ENCODE results near the gene CLCN3.
"Not testable (repeated sequence)": the region's sequence is repeated elsewhere in the genome, so short reads cannot be mapped to it uniquely, and the experiment has no call there.

The CLCN3 gene

GRCh38 chr4:169758401-169758962 is 138.1 kb downstream of the CLCN3 start:
- no peak for TF ChIP-seq CTCF (IDR thresholded peaks at IDR 0.05)
- Mint-ChIP-seq H3K4me3 (peak overlapping the region; percentile 95), H3K4me1 (peaks cover 21% of the 10 kb centered on the region), H3K9me3 (peaks cover 3% of the 10 kb centered on the region), H3K27me3 (ENCODE audit: low read depth, poor library complexity) (peaks cover 11% of the 10 kb centered on the region), H3K27ac (peak overlapping the region; percentile 36), H3K36me3 (ENCODE audit: low read depth) (peaks cover 5% of the 10 kb centered on the region)
- no peak for DNase-seq

GRCh38 chr4:169761846-169762245 is 141.5 kb downstream of the CLCN3 start:
- H3K36me3 Mint-ChIP-seq (ENCODE audit: low read depth), result no peaks in the 10 kb centered on the region
- DNase-seq, result no peak
- H3K27ac Mint-ChIP-seq, result peak overlapping the region; percentile 37
- H3K4me3 Mint-ChIP-seq, result no peak overlapping the region
- H3K9me3 Mint-ChIP-seq, result peaks cover 3% of the 10 kb centered on the region
- no peak for TF ChIP-seq CTCF (IDR thresholded peaks at IDR 0.05)
- H3K4me1 Mint-ChIP-seq, result peaks cover 6% of the 10 kb centered on the region
- peaks cover 11% of the 10 kb centered on the region for H3K27me3 Mint-ChIP-seq (ENCODE audit: low read depth, poor library complexity)

GRCh38 chr4:169765835-169766234 is 145.5 kb downstream of the CLCN3 start:
- H3K4me3 Mint-ChIP-seq, result no peak overlapping the region
- DNase-seq, result no peak
- no peak overlapping the region for H3K27ac Mint-ChIP-seq
- H3K27me3 Mint-ChIP-seq (ENCODE audit: low read depth, poor library complexity), result peaks cover 8% of the 10 kb centered on the region
- no peaks in the 10 kb centered on the region for H3K4me1 Mint-ChIP-seq
- no peaks in the 10 kb centered on the region for H3K9me3 Mint-ChIP-seq
- TF ChIP-seq CTCF (IDR thresholded peaks at IDR 0.05), result no peak
- H3K36me3 Mint-ChIP-seq (ENCODE audit: low read depth), result no peaks in the 10 kb centered on the region

GRCh38 chr4:169766741-169767140 is 146.4 kb downstream of the CLCN3 start:
- TF ChIP-seq CTCF (IDR thresholded peaks at IDR 0.05), result no peak
- Mint-ChIP-seq H3K4me3 (no peak overlapping the region), H3K9me3 (no peaks in the 10 kb centered on the region), H3K4me1 (no peaks in the 10 kb centered on the region), H3K27me3 (ENCODE audit: low read depth, poor library complexity) (peaks cover 10% of the 10 kb centered on the region), H3K36me3 (ENCODE audit: low read depth) (no peaks in the 10 kb centered on the region), H3K27ac (no peak overlapping the region)
- DNase-seq, result no peak

GRCh38 chr4:169768385-169768784 is 148.0 kb downstream of the CLCN3 start:
- Mint-ChIP-seq H3K4me3 (no peak overlapping the region), H3K36me3 (ENCODE audit: low read depth) (no peaks in the 10 kb centered on the region), H3K27ac (no peak overlapping the region), H3K27me3 (ENCODE audit: low read depth, poor library complexity) (peaks cover 10% of the 10 kb centered on the region), H3K4me1 (no peaks in the 10 kb centered on the region), H3K9me3 (no peaks in the 10 kb centered on the region)
- no peak for DNase-seq
- no peak for TF ChIP-seq CTCF (IDR thresholded peaks at IDR 0.05)

GRCh38 chr4:169770416-169770815 is 150.0 kb downstream of the CLCN3 start:
- H3K27me3 Mint-ChIP-seq (ENCODE audit: low read depth, poor library complexity), result peaks cover 11% of the 10 kb centered on the region

GRCh38 chr4:169771556-169772080 is 151.2 kb downstream of the CLCN3 start:
- DNase-seq, result not testable (repeated sequence)

More at GRCh38 chr4:169770416-169770815, 150.0 kb downstream of the CLCN3 start:
- Mint-ChIP-seq H3K4me3 (no peak overlapping the region), H3K27ac (no peak overlapping the region), H3K9me3 (no peaks in the 10 kb centered on the region), H3K4me1 (no peaks in the 10 kb centered on the region), H3K36me3 (ENCODE audit: low read depth) (no peaks in the 10 kb centered on the region)
- TF ChIP-seq CTCF (IDR thresholded peaks at IDR 0.05), result no peak
- DNase-seq, result no peak

More at GRCh38 chr4:169771556-169772080, 151.2 kb downstream of the CLCN3 start:
- H3K4me3 Mint-ChIP-seq; H3K9me3 Mint-ChIP-seq; H3K4me1 Mint-ChIP-seq; H3K36me3 Mint-ChIP-seq (ENCODE audit: low read depth); H3K27ac Mint-ChIP-seq: not testable (repeated sequence)
- H3K27me3 Mint-ChIP-seq (ENCODE audit: low read depth, poor library complexity), result peaks cover 11% of the 10 kb centered on the region

All from nephron progenitor cell (in vitro differentiated cells).